Hepatocyte (in vitro differentiated cells): ENCODE data around the gene FAM78A. TPM values are rescaled to one million over a fixed set of nuclear protein-coding genes. Genes with fewer than 3 reads are reported as not detected.

ENCODE experiments used
- DNase-seq: peaks from one replicate; pipeline ENCODE4 v3.0.0-alpha.2; 2016; ENCODE audit warnings: low spot score
- H2AFZ ChIP-seq: fragments of 200-600 bp; sonication (generic); 2 replicates; pipeline ENCODE4 v1.6.0; 2016; ENCODE audit warnings: antibody characterized with exemption, mild to moderate bottlenecking
- H3K27ac ChIP-seq: fragments of 200-600 bp; sonication (generic); 2 replicates; pipeline ENCODE4 v1.5.1; 2016; ENCODE audit warnings: mild to moderate bottlenecking
- H3K27me3 ChIP-seq: fragments of 200-600 bp; sonication (generic); 2 replicates; pipeline ENCODE4 v1.6.1; 2016
- H3K36me3 ChIP-seq: fragments of 200-600 bp; sonication (generic); replicated peaks from 2 replicates; pipeline ENCODE4 v1.5.1; 2016; ENCODE audit warnings: low read depth; ENCODE audit not compliant: insufficient read depth
- H3K4me1 ChIP-seq: fragments of 200-600 bp; sonication (generic); 2 replicates; pipeline ENCODE4 v1.5.1; 2016; ENCODE audit warnings: mild to moderate bottlenecking, moderate library complexity; ENCODE audit not compliant: insufficient read depth
- H3K4me2 ChIP-seq: fragments of 200-600 bp; sonication (generic); 2 replicates; pipeline ENCODE4 v1.6.0; 2016
- H3K4me3 ChIP-seq: fragments of 200-600 bp; sonication (generic); 2 replicates; pipeline ENCODE4 v1.5.1; 2016; ENCODE audit warnings: mild to moderate bottlenecking
- H3K79me2 ChIP-seq: fragments of 200-600 bp; sonication (generic); 2 replicates; pipeline ENCODE4 v1.6.0; 2017; ENCODE audit warnings: mild to moderate bottlenecking
- H3K9me2 ChIP-seq: fragments of 200-600 bp; sonication (generic); replicated peaks from 2 replicates; pipeline ENCODE4 v1.6.0; 2017; ENCODE audit warnings: mild to moderate bottlenecking; ENCODE audit not compliant: insufficient read depth
- H3K9me3 ChIP-seq: fragments of 200-600 bp; sonication (generic); 2 replicates; pipeline ENCODE4 v1.5.1; 2016; ENCODE audit warnings: low read depth, mild to moderate bottlenecking
- H4K20me1 ChIP-seq: fragments of 200-600 bp; sonication (generic); 2 replicates; pipeline ENCODE4 v1.6.0; 2016; ENCODE audit warnings: mild to moderate bottlenecking; ENCODE audit not compliant: insufficient read depth, poor library complexity, severe bottlenecking
- EZH2 ChIP-seq: fragments of 200-600 bp; sonication (generic); IDR thresholded peaks from 2 replicates; pipeline ENCODE4 v1.6.1; 2016; ENCODE audit warnings: antibody characterized with exemption, mild to moderate bottlenecking, borderline replicate concordance
- EZH2phosphoT487 ChIP-seq: fragments of 200-600 bp; sonication (generic); IDR thresholded peaks from one replicate; pipeline ENCODE4 v1.6.1; 2018; ENCODE audit warnings: antibody characterized with exemption, mild to moderate bottlenecking, low read depth, moderate library complexity; ENCODE audit not compliant: unreplicated experiment, severe bottlenecking
- WGBS: methylation state at CpG from one replicate; pipeline ENCODE4 v1.1.6; 2016; ENCODE audit warnings: low lambda C conversion rate; ENCODE audit errors: missing lambda C conversion rate; 5-methylcytosine and 5-hydroxymethylcytosine counted together
- polyA plus RNA-seq: library from polyadenylated mRNA; unstranded; fragments of >200 nt; fragmentation: Nextera tagmentation; extraction: Ambion mirVana; gene quantifications from 2 replicates; pipeline ENCODE4 v1.2.1, GENCODE V29; 2016
- total RNA-seq: library from RNA; depleted of rRNA; stranded (reverse); fragments of >200 nt; gene quantifications from 2 replicates; pipeline ENCODE4 v1.2.3, GENCODE V29; 2014
- TF ChIP-seq, protein P1 (sequence below): fragments of 200-600 bp; sonication (generic); IDR thresholded peaks from 2 replicates; pipeline ENCODE4 v1.5.1; 2016; ENCODE audit warnings: antibody characterized with exemption, mild to moderate bottlenecking; ENCODE audit not compliant: poor library complexity

The FAM78A gene
- total and polyA plus RNA-seq, 2 experiments from 2014 or later, result 0.27 TPM; not detected in 1

- H3K9me2 ChIP-seq, result no peaks in the 10 kb centered on the region
- no peak for DNase-seq
- H3K27ac ChIP-seq, result no peak overlapping the region
- H3K4me2 ChIP-seq, result no peak overlapping the region
- H2AFZ ChIP-seq, result no peak overlapping the region
- no peak overlapping the region for H3K4me3 ChIP-seq
- TF ChIP-seq, protein P1, sequence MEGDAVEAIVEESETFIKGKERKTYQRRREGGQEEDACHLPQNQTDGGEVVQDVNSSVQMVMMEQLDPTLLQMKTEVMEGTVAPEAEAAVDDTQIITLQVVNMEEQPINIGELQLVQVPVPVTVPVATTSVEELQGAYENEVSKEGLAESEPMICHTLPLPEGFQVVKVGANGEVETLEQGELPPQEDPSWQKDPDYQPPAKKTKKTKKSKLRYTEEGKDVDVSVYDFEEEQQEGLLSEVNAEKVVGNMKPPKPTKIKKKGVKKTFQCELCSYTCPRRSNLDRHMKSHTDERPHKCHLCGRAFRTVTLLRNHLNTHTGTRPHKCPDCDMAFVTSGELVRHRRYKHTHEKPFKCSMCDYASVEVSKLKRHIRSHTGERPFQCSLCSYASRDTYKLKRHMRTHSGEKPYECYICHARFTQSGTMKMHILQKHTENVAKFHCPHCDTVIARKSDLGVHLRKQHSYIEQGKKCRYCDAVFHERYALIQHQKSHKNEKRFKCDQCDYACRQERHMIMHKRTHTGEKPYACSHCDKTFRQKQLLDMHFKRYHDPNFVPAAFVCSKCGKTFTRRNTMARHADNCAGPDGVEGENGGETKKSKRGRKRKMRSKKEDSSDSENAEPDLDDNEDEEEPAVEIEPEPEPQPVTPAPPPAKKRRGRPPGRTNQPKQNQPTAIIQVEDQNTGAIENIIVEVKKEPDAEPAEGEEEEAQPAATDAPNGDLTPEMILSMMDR, result no peak
- TF ChIP-seq EZH2, result no peak
- no peak for TF ChIP-seq EZH2phosphoT487
- no peaks in the 10 kb centered on the region for H3K79me2 ChIP-seq
- no peaks in the 10 kb centered on the region for H3K4me1 ChIP-seq
- H4K20me1 ChIP-seq, result no peaks in the 10 kb centered on the region
- H3K27me3 ChIP-seq, result no peaks in the 10 kb centered on the region
- H3K36me3 ChIP-seq, result no peaks in the 10 kb centered on the region
- H3K9me3 ChIP-seq, result no peaks in the 10 kb centered on the region
- 85% methylated on average over 18 of the region's 18 CpGs for WGBS
Observed at GRCh38 chr9:131309530-131310276, 33.4 kb upstream of the FAM78A start.

GRCh38 chr9:131308906-131309529, 32.7 kb upstream of the FAM78A start:
- TF ChIP-seq, protein P1, result no peak
- TF ChIP-seq EZH2phosphoT487, result no peak
- no peak for TF ChIP-seq EZH2
- no peaks in the 10 kb centered on the region for H3K36me3 ChIP-seq
- H4K20me1 ChIP-seq, result no peaks in the 10 kb centered on the region
- H3K9me3 ChIP-seq, result no peaks in the 10 kb centered on the region
- no peak overlapping the region for H3K4me3 ChIP-seq
- WGBS, result 87% methylated on average over 16 of the region's 17 CpGs
- no peak for DNase-seq
- no peaks in the 10 kb centered on the region for H3K79me2 ChIP-seq
- H3K4me2 ChIP-seq, result no peak overlapping the region
- H2AFZ ChIP-seq, result no peak overlapping the region
- no peak overlapping the region for H3K27ac ChIP-seq
- no peaks in the 10 kb centered on the region for H3K27me3 ChIP-seq
- H3K9me2 ChIP-seq, result no peaks in the 10 kb centered on the region
- no peaks in the 10 kb centered on the region for H3K4me1 ChIP-seq

DNA sequence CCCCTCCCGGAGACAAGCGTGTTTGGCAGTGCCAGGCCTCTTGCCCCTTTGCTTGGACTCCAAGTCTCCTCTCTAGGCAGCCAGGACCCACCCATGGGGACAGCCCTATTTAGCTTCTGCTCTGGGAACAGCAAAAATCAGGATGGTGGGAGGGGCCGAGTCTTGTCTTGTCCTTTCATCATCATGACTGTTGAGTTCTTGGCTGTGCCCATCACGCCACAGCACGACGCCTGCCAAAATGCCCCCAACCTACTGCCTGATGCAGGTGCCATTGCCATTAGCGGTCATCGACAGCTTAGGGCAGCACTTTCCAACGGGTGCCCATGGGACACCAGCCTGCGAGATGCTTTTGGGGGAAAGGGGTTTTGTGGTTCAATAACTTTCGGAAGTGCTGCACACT, 32.1 kb upstream of the FAM78A start:
- no peak overlapping the region for H3K27ac ChIP-seq
- H4K20me1 ChIP-seq, result no peaks in the 10 kb centered on the region
- no peaks in the 10 kb centered on the region for H3K4me1 ChIP-seq
- DNase-seq, result no peak
- no peaks in the 10 kb centered on the region for H3K79me2 ChIP-seq
- H3K4me2 ChIP-seq, result no peak overlapping the region
- H3K27me3 ChIP-seq, result no peaks in the 10 kb centered on the region
- no peak overlapping the region for H3K4me3 ChIP-seq
- no peak overlapping the region for H2AFZ ChIP-seq
- TF ChIP-seq, protein P1, result no peak
- no peak for TF ChIP-seq EZH2
- TF ChIP-seq EZH2phosphoT487, result no peak
- no peaks in the 10 kb centered on the region for H3K9me2 ChIP-seq
- no peaks in the 10 kb centered on the region for H3K9me3 ChIP-seq
- H3K36me3 ChIP-seq, result no peaks in the 10 kb centered on the region
- WGBS, result 90% methylated on average over 11 of the region's 11 CpGs
